HEK293T (cell line): ENCODE data around the gene MIA2.

Experiments
- BHLHE40 ChIP-seq: fragments of 450-650 bp; IDR thresholded peaks from 2 replicates; pipeline ENCODE4 v1.6.1; 2016; ENCODE audit warnings: mild to moderate bottlenecking, moderate library complexity, borderline replicate concordance
- CTBP1 ChIP-seq: fragments of 450-650 bp; IDR thresholded peaks from 2 replicates; pipeline ENCODE4 v1.6.1; 2016; ENCODE audit warnings: borderline replicate concordance
- SP1 ChIP-seq: fragments of 450-650 bp; IDR thresholded peaks from 2 replicates; pipeline ENCODE4 v1.6.1; 2017
- SUZ12 ChIP-seq: fragments of 450-650 bp; IDR thresholded peaks from 2 replicates; pipeline ENCODE4 v1.6.1; 2016; ENCODE audit warnings: mild to moderate bottlenecking
- TARDBP ChIP-seq: fragments of 450-650 bp; IDR thresholded peaks from 2 replicates; pipeline ENCODE4 v1.6.1; 2016

GRCh38 chr14:39395555-39396254, 162.0 kb downstream of the MIA2 start:
- TF ChIP-seq SP1 (no peak), SUZ12 (no peak), BHLHE40 (no peak), TARDBP (no peak), CTBP1 (no peak)
